Stimulated activated CD4-positive, alpha-beta T cell treated with anti-CD3 and anti-CD28 coated beads, Interleukin-1b, Interleukin-23, amount 100 ng/mL, for 48 hours (primary cell): ENCODE data around the gene OR14A2.
"Not testable (repeated sequence)": the region's sequence is repeated elsewhere in the genome, so short reads cannot be mapped to it uniquely, and the experiment has no call there.

ENCODE experiments used
- DNase-seq: peaks from one replicate; pipeline ENCODE4 v3.0.0-alpha.2; 2020

OR14A2 gene

DNA sequence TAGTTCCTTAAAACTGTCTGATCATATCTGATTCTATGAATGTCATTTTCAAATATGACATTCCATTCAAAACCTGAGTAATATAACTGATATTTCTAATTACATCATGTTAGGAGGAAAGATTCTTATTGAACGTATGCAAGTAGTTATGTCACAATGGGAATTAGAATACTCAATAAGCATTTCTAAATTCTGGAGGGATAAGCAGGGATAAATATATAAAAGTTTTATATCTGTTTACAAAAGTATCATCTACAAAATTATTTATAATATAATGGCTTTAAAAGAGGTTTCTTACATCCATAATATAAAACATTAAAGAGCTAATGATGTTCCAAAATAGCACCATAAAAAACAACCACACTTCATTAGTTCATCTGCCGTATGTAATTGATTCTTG, at the start of gene OR14A2:
OR14A2 (minus strand) TSS at position 101 of the 400 bp plus-strand sequence.
- no peak for DNase-seq

DNA sequence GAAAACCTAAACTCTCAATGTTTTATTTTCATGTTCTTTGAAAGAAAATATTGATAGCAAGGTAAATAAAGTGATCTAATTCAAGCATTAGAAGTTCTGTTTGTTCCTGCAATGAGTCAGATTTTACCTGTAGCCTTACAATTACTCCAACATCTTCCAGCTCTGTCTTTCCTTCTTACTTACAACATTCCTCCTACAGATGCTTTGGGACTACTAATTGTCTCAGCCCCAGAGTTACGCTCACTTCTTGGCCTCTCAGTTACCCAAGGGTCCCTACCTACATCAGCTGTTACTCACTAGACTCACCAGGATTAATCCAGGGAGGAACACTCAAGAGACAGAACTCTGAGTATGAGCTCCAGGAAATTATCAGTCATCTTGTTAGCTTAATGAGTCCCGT, 49.6 kb upstream of the OR14A2 start:
- no peak for DNase-seq

DNA sequence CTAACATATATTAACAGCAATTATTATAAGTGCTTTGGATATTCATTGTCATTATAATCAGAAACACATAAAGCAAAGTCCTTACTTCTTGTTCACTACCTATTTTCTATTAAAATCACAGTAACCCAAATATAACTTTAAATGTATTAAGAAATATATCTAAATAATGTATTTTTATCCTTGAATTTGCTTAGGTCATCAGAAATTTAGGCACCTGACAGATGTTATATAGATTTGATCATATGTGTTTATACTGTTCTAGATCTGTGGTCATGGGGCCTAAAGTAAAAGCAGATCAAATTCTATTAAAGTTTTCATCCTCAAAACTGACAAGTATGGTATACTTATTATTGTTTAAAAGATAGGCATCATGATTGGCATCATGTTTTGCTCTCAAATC, 21.7 kb upstream of the OR14A2 start:
- DNase-seq: no peak

DNA sequence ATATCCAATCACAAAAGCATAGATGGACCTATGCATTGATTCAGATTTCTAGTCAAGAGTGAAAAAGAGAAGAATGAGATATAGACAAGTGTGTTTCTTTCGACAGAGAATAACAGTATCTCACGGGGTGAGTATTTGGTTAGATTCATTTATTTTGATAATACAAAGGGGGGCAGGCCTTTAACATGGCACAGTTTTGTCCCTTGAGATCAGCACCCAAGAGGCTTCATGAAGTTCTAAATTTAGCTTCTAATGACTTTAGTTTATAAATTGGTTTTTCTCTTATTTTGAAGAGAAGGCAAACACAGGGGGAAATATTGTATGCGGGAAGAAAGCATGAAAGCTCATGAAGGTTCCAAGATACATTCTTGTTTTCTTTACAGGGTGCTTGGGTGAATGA, 12.5 kb upstream of the OR14A2 start, which contains the start of gene OR1C1:
OR1C1 (minus strand) TSS at position 101 of the 400 bp plus-strand sequence. CDS start 2,150 bp downstream, outside the sequence.
- DNase-seq: no peak

DNA sequence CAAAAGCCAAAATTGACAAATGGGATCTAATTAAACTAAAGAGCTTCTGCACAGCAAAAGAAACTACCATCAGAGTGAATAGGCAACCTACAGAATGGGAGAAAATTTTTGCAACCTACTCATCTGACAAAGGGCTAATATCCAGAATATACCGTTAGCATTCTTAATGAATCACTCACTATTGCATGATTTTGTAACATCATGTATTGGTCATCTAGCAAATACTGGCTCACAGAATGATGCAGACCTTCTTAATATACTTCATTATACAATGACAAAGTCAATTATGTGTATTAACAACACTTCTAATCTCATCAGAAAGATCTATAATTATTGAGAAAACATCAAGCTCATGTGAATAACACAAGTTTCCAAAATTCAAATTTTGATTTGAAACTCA, 6.4 kb upstream of the OR14A2 start:
- DNase-seq: not testable (repeated sequence)

DNA sequence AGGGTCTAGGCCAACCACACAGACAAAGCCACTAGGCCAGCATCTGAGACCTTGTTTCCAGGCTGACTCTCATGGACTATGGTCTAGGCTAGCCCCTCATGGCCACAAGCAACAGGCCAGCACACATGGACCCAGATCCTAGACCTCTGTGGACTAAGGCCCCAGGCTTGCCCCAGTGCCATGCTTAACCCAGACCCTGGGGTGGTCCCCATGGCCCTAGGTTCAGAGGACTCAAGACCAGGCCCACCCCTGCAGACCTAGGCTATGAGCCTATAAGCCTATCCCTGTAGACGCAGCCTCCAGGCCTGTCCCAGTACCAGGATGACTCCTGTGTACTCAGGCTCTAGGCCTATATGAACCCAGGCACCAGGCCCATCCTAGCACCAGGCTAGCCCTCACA, 1.9 kb upstream of the OR14A2 start:
- DNase-seq: no peak

DNA sequence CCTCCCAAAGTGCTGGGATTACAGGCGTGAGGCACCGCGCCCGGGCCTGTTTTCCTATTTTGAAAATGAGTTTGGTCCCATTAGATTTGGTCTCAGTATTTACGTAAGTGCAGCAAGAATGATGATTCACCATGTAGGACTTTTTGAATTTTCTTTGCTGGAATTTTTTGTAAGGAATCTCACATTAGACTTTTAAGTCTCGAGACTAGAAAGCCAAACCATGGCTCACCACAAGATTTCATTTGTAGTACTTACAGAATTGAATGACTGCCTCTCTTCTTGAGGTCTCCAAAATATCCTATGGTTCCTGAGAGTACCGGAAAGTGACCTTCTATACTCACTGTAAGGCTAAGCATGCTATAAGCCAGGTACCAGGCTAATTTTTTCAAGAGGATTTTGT, 325 bp downstream of the OR14A2 start:
- no peak for DNase-seq

DNA sequence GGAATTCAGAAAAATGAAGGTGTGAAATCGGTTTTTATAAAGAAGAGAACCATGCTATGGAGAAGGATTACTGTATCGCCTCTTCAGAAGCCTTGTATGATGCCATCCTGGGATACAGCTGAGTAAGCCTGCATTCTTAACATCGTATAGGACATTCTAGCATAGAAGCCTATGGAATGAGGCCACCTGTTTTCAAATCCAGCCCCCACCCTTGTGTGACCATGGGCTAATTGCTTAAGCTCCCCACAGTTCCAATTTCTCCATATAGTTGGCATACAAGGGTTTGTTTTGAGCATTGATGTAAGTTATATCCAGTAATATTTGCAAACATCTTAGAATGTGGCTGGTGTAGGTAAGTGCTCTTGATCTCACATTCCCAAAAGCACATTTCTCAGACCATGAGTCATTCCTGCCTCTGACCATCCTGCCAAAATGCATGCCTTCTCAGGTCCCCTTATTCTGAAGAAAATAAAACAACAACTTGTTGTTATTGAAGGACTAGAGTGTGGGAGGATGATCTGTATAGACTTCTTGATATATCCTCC, 1.5 kb downstream of the OR14A2 start:
- DNase-seq: no peak

DNA sequence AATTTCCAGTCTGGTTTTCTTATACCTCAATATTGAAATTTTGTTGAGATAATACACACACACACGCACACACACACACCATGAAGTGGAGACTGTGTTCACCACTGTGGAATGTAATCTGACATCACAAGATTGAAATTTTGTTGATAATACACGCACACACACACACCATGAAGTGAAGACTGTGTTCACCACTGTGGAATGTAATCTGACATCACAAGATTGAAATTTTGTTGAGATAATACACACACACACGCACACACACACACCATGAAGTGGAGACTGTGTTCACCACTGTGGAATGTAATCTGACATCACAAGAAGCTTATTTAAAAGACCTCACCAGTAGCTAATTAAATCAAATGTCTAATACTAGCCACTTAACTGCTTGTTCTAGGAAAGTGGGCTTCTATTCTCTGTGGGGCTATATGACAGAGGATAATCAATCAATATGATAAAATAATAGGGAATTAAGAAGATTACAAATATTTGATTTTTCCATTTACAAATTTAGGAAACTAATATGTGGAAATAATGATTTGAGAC, 5.7 kb downstream of the OR14A2 start:
- not testable (repeated sequence) for DNase-seq

DNA sequence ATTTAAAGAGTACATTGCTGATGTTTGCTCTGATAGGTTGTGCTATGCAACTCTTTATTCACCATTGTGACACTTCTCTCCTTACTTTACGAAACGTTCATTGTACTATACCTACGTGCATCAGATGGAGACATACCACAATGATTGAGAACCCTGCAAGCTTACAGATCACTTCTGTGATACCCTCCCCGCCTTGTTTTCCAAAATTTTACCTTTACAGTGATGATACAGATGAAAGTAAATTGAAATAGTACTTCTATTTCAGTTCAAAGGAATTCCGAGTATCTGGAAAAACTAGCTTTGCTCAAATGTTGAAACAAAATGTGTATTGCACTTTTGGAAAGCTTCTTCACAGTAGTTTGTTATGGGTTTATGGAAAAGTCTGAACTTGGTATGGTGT, 6.2 kb downstream of the OR14A2 start:
- no peak for DNase-seq

DNA sequence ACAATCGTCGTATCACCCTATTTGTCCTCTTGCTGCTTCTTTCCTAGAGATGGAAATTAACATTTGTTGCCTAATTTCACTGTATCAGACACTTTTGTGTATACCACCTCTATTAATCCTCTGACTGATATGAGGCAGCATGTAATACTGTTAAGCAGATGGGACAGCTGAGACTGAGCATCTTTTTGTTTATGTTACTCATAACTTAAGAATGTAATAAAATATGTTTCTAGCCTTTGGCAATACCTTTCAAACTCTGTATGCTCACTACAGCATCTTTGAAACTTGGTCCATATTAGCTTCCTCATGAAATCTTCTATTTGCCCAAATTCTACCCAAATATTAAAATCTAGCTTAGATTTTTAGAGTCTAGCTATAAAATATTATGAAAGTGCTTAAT, 7.2 kb downstream of the OR14A2 start:
- no peak for DNase-seq

DNA sequence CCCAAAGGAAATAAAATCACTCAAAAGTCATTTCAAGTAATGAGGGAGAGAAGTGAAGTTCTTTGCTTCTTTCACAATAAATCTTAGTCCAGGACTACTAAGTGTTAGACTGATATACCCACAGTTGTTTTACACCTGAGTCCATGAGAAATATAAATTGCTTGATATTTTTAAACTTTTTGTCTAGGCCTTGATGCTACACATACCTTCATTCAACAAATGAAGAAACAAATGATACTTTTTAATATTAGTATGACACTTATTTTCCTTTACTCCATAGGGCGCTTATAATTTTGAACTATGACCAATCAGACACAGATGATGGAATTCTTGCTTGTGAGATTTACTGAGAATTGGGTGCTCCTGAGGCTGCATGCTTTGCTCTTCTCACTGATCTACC, 9.6 kb downstream of the OR14A2 start, which contains the start of gene OR14K1:
OR14K1 (plus strand) TSS at position 301 of the 400 bp plus-strand sequence; CDS start at position 301, 0 bp downstream.
- no peak for DNase-seq

DNA sequence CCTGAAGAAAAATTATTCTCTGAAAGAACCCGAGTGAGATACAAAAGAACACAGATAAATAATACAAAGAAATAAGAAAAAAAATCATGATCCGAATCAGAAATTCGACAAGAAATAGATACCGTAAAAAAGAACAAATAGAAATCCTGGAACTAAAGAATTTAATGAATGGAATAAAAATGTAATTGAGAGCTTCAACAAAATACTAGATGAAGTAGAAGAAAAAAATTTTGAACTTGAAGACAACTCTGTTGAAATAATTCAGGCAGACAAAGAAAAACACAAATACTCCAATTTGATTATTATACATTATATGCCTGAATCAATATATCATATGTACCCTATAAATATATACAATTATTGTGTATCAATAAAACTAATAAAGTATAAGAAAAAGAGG, 26.7 kb downstream of the OR14A2 start:
- DNase-seq: no peak

DNA sequence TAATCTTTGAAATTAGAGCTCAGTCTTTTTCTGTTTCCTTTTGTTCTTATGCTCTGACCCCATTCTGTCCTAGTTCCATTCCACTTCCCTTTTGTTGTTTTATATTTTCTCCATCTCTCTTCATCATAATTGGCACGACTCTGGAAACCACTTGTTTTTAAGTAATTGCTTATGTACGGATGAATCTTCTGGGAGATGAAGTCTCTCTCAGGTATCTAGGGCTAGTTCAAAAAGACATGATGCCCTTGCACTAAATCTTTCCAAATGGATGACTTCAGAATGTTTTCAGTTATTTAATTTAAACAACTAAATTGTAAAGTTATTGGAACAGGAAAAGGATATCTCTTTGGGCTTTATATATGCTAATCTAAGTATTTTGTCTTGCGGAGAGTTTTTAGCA, 31.4 kb downstream of the OR14A2 start, which contains the start of gene OR6F1:
OR6F1 (minus strand) TSS at position 101 of the 400 bp plus-strand sequence. CDS start 3,891 bp downstream, outside the sequence.
- no peak for DNase-seq

DNA sequence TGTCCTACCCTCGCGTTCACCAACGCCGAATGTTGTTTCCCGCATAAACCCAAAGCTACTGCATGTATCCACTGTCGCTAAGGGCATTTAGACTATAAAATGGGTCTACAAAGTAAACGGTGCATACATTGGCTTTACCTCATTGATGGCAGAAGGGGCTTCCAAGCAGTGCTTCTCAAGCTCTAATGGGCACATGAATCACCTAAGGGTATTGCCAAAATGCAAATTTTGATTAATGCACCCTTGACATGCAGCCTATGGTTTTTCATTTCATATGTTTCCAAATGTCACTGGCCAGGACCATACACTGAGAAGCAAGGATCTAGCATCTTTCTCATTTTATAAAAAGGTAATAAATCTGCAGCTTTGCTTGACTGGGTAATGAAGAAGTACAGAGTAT, 34.2 kb downstream of the OR14A2 start:
- no peak for DNase-seq

DNA sequence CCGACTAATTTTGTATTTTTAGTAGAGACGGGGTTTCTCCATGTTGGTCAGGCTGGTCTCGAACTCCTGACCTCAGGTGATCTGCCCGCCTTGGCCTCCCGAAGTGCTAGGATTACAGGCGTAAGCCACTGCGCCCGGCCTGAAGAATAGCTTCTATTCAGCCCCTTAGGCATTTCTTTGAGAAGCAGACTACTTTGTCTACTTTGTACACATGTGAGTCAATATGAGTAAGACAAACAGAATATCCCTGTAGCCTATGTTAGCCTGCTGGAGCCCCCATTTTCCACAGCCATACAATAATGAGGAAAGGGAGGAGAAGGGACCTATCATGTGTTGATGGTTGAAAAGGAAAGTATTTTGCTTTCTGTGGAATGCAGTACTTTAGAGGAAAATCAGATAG, 37.3 kb downstream of the OR14A2 start:
- not testable (repeated sequence) for DNase-seq

DNA sequence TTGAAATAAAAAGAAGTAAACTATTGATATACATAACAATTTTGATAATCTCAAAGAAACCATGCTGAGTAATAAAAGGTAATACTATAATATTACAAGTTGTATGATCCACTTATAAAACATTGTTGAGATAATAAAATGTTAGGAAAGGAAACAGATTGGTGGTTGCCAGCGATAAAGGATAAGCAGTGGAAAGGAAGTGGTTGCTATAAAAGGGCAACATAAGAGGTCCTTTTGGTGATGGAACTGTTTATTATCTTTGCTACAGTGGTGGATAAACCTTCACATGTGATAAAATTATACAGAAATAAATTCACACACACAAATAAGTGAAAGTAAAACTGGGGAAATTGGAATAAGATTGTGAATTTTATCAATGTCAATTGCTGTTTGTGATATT, 46.6 kb downstream of the OR14A2 start:
- DNase-seq: no peak

DNA sequence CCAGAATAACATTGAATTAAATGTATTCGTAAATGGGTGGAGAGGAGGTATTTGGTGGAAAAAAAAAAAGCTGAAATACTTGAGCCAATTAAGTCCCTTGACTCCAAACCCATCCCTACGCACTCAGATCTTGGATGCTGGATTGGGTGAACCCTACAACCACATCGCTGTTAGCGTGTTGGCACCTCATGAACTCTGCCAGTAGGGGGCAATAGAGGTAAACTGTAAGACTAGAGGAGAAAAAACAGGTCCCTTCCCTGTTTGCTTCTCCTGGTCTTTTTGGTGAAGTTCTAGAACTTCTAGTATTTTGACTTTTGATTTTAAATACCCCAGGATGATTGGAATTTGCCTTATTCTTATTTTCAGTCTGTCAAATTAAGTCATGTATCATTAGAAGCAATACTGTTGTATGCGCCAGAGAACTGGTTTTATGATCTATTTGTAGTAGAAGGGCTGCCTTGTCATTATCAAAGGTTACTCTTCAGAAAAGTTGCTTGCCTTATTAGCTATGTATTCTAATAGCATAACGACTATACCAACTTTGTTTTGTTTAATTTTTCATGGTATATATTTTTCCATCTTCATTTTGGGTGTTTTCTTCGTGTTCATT, 66.5 kb downstream of the OR14A2 start:
- peak; percentile 35 for DNase-seq

DNA sequence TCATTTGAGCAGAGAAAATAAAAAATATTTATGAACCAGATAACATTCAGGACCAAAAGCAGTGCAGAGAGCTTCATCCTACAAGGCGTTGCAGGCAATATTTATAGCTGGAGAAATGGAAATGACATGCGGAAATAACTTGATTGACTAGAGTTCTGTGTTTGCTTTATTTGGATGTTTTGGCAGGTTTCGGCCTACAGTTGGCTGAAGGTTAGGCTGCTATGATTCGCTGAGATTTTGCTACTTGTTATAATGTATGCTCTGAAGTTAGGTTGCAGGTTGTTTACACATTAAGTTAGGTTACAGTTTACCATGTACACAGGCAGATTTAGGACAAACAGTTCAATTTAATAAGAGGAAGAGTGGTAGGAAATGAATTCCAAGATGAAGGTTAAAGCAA, 67.8 kb downstream of the OR14A2 start:
- no peak for DNase-seq

DNA sequence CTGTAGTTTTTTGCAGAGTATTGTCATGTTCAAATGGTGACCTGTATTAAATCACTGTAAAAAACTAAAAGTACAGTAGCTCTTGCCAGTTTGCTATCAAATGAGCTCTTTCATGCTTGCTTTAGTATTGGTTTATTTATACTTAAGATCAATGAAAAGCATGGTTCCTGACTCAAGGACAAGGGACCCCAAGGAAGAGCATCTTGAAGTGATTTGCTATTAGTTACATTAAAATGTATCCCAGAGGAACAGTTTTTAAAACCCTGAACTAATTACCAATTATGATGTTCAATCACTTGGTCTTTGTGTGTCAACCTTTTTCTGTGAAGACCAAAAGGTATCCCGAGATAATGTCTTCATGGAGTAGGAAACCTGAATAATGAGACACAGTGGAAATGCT, 68.3 kb downstream of the OR14A2 start, which contains the start of gene OR13G1:
OR13G1 (minus strand) TSS at position 101 of the 400 bp plus-strand sequence. CDS start 6,698 bp downstream, outside the sequence.
- DNase-seq: no peak
